ENCODE measurements around the gene TMEM158. TPM values are rescaled to one million over a fixed set of nuclear protein-coding genes. Genes with fewer than 3 reads are reported as not detected.

Gene TMEM158
- total RNA-seq, 1 experiment from 2014 or later: 25.8 TPM

- no peaks in the 10 kb centered on the region for H4K20me1 ChIP-seq (ENCODE audit: insufficient read depth)
- DNase-seq (ENCODE audit: low read depth, low spot score) (no peak), ATAC-seq (no peak)
- H3K27me3 ChIP-seq (ENCODE audit: insufficient read depth, low read length): no peaks in the 10 kb centered on the region
- H3K9ac ChIP-seq (ENCODE audit: low read length): no peak overlapping the region
- CTCF ChIA-PET: no interaction called here
- RAD21 ChIA-PET (ENCODE audit: low non-redundant PET in 1 of 2, low total read pairs in 2 of 2, uncharacterized antibody in 2 of 2, unreplicated experiment in 2 of 2): no interaction called here
- H3K27ac ChIP-seq (ENCODE audit: low read depth, low read length): no peak overlapping the region
- H3K4me3 ChIP-seq (replicated peaks in 1 of 2; ENCODE audit: low read depth in 1 of 2, low read length in 2 of 2): no peak overlapping the region
- POLR2A ChIA-PET: no interaction called here
- no peak overlapping the region for H2AFZ ChIP-seq (ENCODE audit: low read depth, low read length, poor library complexity, severe bottlenecking)
- H3K4me2 ChIP-seq (ENCODE audit: low read length): no peak overlapping the region
- intact Hi-C loops (cut with micrococcal nuclease): no loop called here
- no peaks in the 10 kb centered on the region for H3K9me3 ChIP-seq (ENCODE audit: control insufficient read depth in 1 of 2, insufficient read depth in 1 of 2, low read depth in 1 of 2, low read length in 2 of 2)
- no peaks in the 10 kb centered on the region for H3K79me2 ChIP-seq (ENCODE audit: insufficient read depth, low read length)
- BruUV-seq (replicated peaks): no TSS peak
- no peaks in the 10 kb centered on the region for H3K4me1 ChIP-seq (ENCODE audit: control insufficient read depth in 1 of 2, insufficient read depth in 2 of 2, low read length in 2 of 2)
- H3K36me3 ChIP-seq (ENCODE audit: control insufficient read depth in 1 of 2, insufficient read depth in 2 of 2, low read length in 2 of 2): no peaks in the 10 kb centered on the region
- H3K9me2 ChIP-seq (ENCODE audit: insufficient read depth): no peaks in the 10 kb centered on the region
- TF ChIP-seq, protein P1, sequence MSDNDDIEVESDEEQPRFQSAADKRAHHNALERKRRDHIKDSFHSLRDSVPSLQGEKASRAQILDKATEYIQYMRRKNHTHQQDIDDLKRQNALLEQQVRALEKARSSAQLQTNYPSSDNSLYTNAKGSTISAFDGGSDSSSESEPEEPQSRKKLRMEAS (IDR thresholded peaks at IDR 0.05): no peak
- TF ChIP-seq, protein P2, sequence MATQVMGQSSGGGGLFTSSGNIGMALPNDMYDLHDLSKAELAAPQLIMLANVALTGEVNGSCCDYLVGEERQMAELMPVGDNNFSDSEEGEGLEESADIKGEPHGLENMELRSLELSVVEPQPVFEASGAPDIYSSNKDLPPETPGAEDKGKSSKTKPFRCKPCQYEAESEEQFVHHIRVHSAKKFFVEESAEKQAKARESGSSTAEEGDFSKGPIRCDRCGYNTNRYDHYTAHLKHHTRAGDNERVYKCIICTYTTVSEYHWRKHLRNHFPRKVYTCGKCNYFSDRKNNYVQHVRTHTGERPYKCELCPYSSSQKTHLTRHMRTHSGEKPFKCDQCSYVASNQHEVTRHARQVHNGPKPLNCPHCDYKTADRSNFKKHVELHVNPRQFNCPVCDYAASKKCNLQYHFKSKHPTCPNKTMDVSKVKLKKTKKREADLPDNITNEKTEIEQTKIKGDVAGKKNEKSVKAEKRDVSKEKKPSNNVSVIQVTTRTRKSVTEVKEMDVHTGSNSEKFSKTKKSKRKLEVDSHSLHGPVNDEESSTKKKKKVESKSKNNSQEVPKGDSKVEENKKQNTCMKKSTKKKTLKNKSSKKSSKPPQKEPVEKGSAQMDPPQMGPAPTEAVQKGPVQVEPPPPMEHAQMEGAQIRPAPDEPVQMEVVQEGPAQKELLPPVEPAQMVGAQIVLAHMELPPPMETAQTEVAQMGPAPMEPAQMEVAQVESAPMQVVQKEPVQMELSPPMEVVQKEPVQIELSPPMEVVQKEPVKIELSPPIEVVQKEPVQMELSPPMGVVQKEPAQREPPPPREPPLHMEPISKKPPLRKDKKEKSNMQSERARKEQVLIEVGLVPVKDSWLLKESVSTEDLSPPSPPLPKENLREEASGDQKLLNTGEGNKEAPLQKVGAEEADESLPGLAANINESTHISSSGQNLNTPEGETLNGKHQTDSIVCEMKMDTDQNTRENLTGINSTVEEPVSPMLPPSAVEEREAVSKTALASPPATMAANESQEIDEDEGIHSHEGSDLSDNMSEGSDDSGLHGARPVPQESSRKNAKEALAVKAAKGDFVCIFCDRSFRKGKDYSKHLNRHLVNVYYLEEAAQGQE (IDR thresholded peaks at IDR 0.05; ENCODE audit: low read depth): no peak
- TF ChIP-seq SRF (IDR thresholded peaks at IDR 0.05; ENCODE audit: low read depth) (no peak), SP1 (IDR thresholded peaks at IDR 0.05; ENCODE audit: low read depth) (no peak), RAD21 (IDR thresholded peaks at IDR 0.05; ENCODE audit: low read depth) (no peak), FOSL1 (IDR thresholded peaks at IDR 0.05; ENCODE audit: low read depth) (no peak), ATF3 (IDR thresholded peaks at IDR 0.05) (no peak), ZBTB33 (IDR thresholded peaks at IDR 0.05; ENCODE audit: extremely low read depth, insufficient replicate concordance, low read length) (no peak), TCF7L2 (IDR thresholded peaks at IDR 0.05; ENCODE audit: borderline replicate concordance, extremely low read depth, insufficient read depth, insufficient read length) (no peak)
Observed at GRCh38 chr3:45273681-45274515, 47.8 kb upstream of the TMEM158 start.

Measured in HCT116 (cell line).